ENCODE results near the gene PITPNC1.

- TF ChIP-seq CTCF (IDR thresholded peaks at IDR 0.05 in 4 of 5, conservative IDR thresholded peaks at IDR 0.05 in 1 of 5): no peak
- TF ChIP-seq POLR2A (IDR thresholded peaks at IDR 0.05): no peak
Observed at GRCh38 chr17:67569873-67570272, 192.8 kb downstream of the PITPNC1 start.

Measured in gastrocnemius medialis (tissue), 4 donors.